ENCODE data around the gene PTPRM.

PTPRM gene

GRCh38 chr18:8333961-8334360, 766.8 kb downstream of the PTPRM start:
- no peaks in the 10 kb centered on the region for H3K79me2 ChIP-seq (ENCODE audit: insufficient read depth, low read depth)
- H3K9ac ChIP-seq = no peak overlapping the region
- no peaks in the 10 kb centered on the region for H4K20me1 ChIP-seq (ENCODE audit: insufficient read depth)
- no peak overlapping the region for H3K4me3 ChIP-seq (IDR thresholded peaks at IDR 0.05; ENCODE audit: insufficient read depth, low read depth, low read length)
- no peaks in the 10 kb centered on the region for H3K4me1 ChIP-seq (ENCODE audit: low read depth, poor library complexity, severe bottlenecking)
- no peak overlapping the region for H2AFZ ChIP-seq (ENCODE audit: low read depth)
- no peak overlapping the region for H3K27ac ChIP-seq
- no peak for TF ChIP-seq CTCF (conservative IDR thresholded peaks at IDR 0.05; ENCODE audit: low read depth, low read length)
- no peaks in the 10 kb centered on the region for H3K36me3 ChIP-seq (ENCODE audit: insufficient read depth)
- no peak overlapping the region for H3K4me2 ChIP-seq
- no peaks in the 10 kb centered on the region for H3K27me3 ChIP-seq (ENCODE audit: insufficient read depth, low read depth)

- H3K4me1 ChIP-seq (ENCODE audit: low read depth, poor library complexity, severe bottlenecking) = no peaks in the 10 kb centered on the region
- H2AFZ ChIP-seq (ENCODE audit: low read depth) = no peak overlapping the region
- no peaks in the 10 kb centered on the region for H4K20me1 ChIP-seq (ENCODE audit: insufficient read depth)
- H3K4me2 ChIP-seq = no peak overlapping the region
- H3K4me3 ChIP-seq (IDR thresholded peaks at IDR 0.05; ENCODE audit: insufficient read depth, low read depth, low read length) = no peak overlapping the region
- H3K27me3 ChIP-seq (ENCODE audit: insufficient read depth, low read depth) = no peaks in the 10 kb centered on the region
- no peaks in the 10 kb centered on the region for H3K36me3 ChIP-seq (ENCODE audit: insufficient read depth)
- no peaks in the 10 kb centered on the region for H3K79me2 ChIP-seq (ENCODE audit: insufficient read depth, low read depth)
- TF ChIP-seq CTCF (conservative IDR thresholded peaks at IDR 0.05; ENCODE audit: low read depth, low read length) = no peak
- no peak overlapping the region for H3K9ac ChIP-seq
- H3K27ac ChIP-seq = no peak overlapping the region
Measured at GRCh38 chr18:8337211-8337610, 770.1 kb downstream of the PTPRM start.

GRCh38 chr18:8339210-8339609, 772.1 kb downstream of the PTPRM start:
- Histone ChIP-seq H3K4me1 (ENCODE audit: low read depth, poor library complexity, severe bottlenecking) (no peaks in the 10 kb centered on the region), H3K27ac (no peak overlapping the region), H3K27me3 (ENCODE audit: insufficient read depth, low read depth) (no peaks in the 10 kb centered on the region), H4K20me1 (ENCODE audit: insufficient read depth) (no peaks in the 10 kb centered on the region), H3K4me3 (IDR thresholded peaks at IDR 0.05; ENCODE audit: insufficient read depth, low read depth, low read length) (no peak overlapping the region), H3K9ac (no peak overlapping the region), H3K4me2 (no peak overlapping the region), H2AFZ (ENCODE audit: low read depth) (no peak overlapping the region), H3K79me2 (ENCODE audit: insufficient read depth, low read depth) (no peaks in the 10 kb centered on the region), H3K36me3 (ENCODE audit: insufficient read depth) (no peaks in the 10 kb centered on the region)
- TF ChIP-seq CTCF (conservative IDR thresholded peaks at IDR 0.05; ENCODE audit: low read depth, low read length) = no peak

GRCh38 chr18:8339952-8340351, 772.8 kb downstream of the PTPRM start:
- H3K27me3 ChIP-seq (ENCODE audit: insufficient read depth, low read depth) = no peaks in the 10 kb centered on the region
- H2AFZ ChIP-seq (ENCODE audit: low read depth) = no peak overlapping the region
- no peaks in the 10 kb centered on the region for H3K36me3 ChIP-seq (ENCODE audit: insufficient read depth)
- H3K27ac ChIP-seq = no peak overlapping the region
- no peak overlapping the region for H3K4me3 ChIP-seq (IDR thresholded peaks at IDR 0.05; ENCODE audit: insufficient read depth, low read depth, low read length)
- H3K79me2 ChIP-seq (ENCODE audit: insufficient read depth, low read depth) = no peaks in the 10 kb centered on the region
- H3K4me1 ChIP-seq (ENCODE audit: low read depth, poor library complexity, severe bottlenecking) = no peaks in the 10 kb centered on the region
- no peak for TF ChIP-seq CTCF (conservative IDR thresholded peaks at IDR 0.05; ENCODE audit: low read depth, low read length)
- H4K20me1 ChIP-seq (ENCODE audit: insufficient read depth) = no peaks in the 10 kb centered on the region
- no peak overlapping the region for H3K4me2 ChIP-seq
- no peak overlapping the region for H3K9ac ChIP-seq

Measured in KMS-11 (cell line).